Stimulated activated CD8-positive, alpha-beta memory T cell treated with anti-CD3 and anti-CD28 coated beads, Interleukin-2, amount 100 ng/mL, for 1 hour (primary cell): ENCODE data around the gene ZNF814.
"Not testable (repeated sequence)": the region's sequence is repeated elsewhere in the genome, so short reads cannot be mapped to it uniquely, and the experiment has no call there.

Experiments
- DNase-seq, 2 donors: peaks; one replicate each; pipeline ENCODE4 v3.0.0-alpha.2; 2020; ENCODE audit warnings: low read depth in 2 of 2

ZNF814 gene

DNA sequence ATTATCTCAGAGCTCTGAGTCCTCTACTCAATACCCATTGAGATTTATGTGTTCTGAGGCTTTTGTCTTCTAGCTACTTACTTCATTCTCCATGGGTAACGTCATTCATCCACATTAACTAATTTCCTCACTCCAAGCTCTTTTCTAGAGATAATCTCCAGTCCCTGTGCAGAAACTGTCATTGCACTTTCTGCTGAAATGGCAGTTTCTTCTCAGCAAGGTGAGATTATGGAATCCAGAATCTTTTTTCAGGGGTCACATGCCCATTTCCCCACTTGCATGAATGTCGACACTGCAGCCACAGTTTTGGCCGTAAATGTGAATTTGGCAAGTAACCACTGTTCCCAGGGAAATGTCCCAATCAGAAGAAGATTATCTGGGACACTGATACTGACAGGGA lies 26.5 kb downstream of the ZNF814 start:
- not testable (repeated sequence) for DNase-seq

DNA sequence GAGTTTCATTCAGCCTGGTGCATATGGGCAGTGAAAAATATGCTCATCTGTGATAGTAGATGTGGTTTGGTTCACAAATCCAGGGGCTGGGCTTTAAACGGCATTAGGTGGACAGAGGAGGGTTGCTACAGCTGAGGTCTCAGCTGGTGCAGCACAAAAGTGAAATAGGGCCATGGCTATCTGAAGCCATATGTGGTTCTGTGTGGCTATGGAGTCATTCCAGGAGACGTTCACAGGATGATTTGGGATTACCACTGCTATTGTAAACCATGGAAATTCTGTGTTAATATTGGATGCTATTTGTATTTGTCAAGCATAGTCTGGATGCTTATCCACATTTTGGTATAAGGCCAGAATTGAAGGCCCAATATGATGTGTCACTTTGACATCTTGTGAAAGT lies 34.7 kb downstream of the ZNF814 start:
- DNase-seq: not testable (repeated sequence)

DNA sequence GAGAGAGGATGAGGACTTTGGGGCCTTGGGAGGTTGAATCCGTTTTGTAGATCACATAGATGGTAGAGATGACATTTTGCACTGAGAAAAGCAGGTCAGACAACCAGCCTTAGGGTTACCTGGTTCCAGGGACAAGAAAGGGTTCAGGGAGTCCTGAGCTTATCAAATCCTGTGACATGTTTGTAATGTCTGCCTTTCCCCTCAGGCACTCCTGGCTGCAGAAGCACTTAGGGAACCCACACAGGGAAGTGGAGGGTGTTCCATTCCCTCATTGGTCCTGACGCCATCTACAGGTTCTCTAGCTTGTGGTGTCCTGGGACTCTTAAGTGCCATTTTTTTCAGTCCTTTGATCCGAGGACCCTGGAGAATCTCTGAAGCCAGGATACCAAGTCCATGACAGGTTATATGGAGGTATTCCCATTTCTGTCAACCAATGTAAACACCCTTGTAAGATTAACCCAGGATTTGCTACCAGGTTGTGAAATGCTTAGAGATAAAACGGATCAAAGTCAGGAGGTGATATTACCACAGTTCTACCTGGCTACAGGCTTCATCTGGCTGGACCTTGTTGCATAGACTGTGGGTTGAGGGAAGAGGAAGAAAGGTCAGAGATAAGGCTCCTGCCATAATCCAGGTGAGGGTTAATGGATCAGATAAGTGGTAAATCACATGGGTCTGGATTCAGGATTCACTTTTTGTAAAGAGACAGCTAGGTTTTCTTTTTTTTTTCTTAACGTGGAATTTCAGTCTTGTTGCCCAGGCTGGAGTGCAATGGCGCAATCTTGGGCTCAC lies 36.8 kb downstream of the ZNF814 start:
- DNase-seq: not testable (repeated sequence)

DNA sequence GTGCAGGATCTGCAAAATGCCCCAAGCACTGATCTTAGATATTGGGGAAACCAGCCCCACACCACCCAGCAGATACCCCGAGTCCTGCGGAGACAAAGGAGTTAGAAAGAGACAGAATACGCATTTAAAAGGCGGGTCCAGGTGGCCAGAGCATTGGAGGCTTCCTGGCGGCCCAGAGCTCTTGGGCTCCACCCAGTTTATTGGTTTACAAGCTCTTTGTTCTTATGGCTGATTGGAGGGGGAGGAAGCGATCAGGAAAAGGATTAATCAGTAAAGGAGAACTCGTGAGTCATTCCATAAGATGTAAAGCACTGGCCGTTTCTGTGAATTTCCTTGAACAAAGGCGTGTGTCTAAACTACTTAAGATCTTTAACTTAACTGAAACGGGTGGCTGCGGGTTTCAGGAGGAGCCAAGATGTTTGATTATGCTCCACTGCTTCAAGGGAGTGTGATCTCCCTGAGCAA lies 38.3 kb downstream of the ZNF814 start:
- no peak for DNase-seq

DNA sequence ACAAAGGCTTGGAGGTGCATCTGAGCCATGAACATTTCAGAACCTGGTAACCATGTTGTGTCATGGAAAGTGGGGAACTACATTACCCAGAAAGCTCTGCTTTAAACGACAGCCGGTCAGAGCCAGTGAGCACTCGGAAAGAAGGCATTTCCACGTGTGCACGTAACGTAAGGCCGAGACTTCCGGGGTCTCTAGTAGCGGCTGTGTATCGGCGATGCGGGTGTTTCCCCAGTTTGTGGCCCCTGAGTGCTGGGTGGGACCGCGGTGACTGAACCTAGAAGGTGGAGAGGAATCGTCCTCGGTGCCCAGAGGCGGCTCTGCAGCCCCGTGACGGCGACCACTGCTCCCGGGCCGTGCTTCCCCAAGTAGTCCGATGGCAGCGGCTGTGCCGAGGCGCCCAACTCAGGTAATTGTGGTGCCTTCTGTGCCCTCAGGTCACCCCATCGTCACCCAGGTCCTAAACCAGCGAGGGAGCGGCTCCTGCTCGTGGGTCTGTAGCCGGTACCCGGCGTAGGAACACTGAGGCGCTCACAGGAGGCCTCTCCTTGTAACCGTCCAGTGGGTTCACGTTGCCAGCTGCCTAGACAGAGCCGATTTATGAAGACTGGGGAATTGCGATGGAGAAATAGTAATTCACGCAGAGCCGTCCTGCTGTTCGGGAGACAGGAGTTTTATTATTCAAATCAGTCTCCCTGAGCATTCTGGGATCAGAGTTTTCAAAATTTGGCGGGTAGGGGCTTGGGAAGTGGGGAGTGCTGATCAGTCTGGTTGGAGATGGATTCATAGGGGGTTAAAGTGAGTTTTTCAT lies 39.0 kb downstream of the ZNF814 start, which contains the start of gene ZNF587:
Gene ZNF587 (plus strand): TSS at position 194 of the 808 bp plus-strand sequence. CDS start 180 bp downstream, at position 374.
- peak; percentile 59 to 66 for DNase-seq

DNA sequence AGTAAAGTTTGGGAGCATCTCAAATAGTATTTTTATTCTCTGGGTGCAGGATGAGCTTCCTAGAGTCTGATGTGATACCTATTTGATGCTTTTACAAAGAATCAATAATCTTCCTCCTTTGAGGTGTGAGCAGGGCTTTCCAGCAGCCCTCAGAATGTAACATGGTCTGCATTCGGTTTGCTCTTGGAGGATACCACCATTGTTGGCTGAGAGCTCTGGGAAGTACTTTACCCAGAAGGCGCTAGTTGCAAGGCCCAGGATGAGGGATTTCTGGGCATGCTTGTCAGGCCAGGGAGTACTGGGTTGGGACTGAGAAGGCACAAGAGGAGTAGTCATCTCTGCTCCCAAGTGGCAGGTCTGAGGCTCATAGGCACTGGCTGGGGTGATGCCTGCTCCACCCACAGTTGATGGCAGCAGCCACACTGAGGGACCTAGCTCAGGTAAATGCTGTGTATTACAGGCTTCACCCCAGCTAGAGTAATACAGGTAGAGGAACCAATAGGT lies 39.6 kb downstream of the ZNF814 start:
- DNase-seq: not testable (repeated sequence)

DNA sequence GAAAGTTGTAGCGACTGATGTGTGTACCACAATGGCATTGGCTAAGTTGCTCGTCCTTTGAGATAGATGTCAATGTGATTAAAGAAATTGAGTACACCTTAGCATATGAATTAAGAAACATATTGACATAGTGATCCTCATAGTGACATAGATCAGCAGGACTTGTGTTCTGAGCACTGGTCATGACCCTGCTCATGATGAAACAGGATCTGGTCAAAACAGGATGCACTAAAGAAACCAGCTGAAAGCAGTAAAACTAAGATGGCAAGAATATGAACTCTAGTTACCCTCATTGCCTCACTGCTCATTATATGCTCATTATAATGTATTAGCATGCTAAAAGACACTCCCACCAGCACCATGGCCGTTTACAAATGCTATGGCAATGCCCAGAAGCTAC lies 41.7 kb downstream of the ZNF814 start:
- not testable (repeated sequence) for DNase-seq

DNA sequence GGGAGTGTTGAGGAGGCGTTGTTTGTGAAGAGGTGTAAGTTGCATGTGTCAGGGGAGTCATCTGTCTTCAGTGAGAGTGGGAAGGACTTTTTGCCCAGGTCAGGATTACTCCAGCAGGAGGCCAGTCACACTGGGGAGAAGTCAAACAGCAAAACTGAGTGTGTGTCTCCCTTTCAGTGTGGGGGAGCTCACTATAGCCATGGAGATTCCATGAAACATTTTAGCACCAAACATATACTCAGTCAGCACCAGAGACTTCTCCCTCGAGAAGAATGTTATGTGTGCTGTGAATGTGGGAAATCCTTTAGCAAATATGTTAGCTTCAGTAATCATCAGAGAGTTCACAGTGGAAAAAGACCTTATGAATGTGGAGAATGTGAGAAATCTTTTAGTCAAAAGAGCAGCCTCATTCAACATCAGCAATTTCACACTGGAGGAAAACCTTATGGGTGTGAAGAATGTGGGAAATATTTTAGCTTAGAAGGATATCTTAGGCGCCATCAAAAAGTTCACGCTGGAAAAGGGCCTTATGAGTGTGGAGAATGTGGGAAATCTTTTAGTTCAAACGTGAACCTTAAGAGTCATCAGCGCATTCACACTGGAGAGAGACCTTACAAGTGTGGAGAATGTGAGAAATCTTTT lies 47.6 kb downstream of the ZNF814 start:
- DNase-seq: no peak

DNA sequence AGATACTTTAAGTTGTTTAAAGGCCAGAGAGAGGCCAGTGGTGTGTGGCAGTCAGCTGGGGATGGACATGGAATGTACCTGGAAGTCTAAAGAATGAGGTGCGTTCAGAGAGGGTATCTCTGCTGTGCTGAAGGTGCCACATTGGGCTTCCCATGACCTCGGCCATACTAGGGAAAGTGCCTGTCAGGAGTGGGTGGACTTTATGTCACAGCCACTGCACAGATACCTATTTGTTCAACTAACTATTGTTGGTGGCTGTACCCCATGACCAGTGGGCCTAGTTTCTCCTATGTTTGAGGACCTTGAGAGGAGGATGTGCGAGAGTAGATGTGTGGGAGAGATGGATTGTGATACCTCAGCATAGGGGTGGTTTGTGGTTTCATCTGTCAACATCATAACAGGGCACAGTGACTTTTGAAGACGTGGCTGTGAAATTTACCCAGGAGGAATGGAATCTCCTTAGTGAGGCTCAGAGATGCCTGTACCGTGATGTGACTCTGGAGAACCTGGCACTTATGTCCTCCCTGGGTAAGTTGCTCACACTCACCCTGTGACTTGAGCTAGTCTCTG lies 50.1 kb downstream of the ZNF814 start:
- DNase-seq: not testable (repeated sequence)

DNA sequence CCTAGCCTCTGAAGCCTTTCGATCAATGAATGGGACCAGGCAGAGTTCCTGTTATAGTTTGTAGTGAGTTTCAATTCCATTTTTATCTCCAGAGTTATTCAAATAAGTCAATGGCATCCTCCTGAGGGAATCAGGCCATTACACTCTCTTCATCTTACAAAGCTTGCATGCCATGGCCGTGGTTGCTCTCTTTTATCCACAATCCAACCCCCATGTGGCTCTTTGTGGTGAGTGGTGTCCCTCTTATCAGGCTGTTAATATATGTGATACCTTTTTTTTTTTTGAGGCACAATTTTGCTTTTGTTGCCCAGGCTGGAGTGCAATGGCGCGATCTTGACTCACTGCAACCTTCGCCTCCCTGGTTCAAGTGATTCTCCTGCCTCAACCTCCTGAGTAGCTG lies 51.8 kb downstream of the ZNF814 start:
- not testable (repeated sequence) for DNase-seq

DNA sequence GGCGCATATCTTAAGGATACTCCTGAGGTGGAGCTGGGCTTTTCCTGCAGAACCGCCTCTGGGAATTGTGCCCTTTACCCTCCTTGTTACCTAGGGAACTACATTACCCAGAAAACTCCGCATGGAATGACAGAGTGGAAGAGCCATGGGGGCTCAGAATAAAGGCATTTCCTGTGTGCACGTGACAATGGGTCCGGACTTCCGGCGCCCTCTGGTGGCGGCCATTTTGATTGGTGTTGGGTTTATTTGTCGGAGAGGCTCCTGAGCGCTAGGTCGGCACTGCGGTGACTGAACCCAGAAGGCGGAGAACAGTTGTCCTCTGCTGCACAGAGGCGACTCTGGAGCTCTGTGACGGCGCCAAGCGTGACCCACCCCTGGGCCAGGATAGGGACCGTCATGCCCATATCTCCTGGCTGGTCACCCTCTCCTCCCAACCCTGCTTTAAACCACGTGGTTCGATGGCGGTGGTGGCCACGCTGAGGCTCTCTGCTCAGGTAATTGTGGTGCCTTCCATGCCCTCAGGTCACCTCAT lies 58.7 kb downstream of the ZNF814 start, which contains the start of gene ZNF587B:
Gene ZNF587B (plus strand): TSS at position 229 of the 532 bp plus-strand sequence. CDS start 230 bp downstream, at position 459.
- no peak for DNase-seq

DNA sequence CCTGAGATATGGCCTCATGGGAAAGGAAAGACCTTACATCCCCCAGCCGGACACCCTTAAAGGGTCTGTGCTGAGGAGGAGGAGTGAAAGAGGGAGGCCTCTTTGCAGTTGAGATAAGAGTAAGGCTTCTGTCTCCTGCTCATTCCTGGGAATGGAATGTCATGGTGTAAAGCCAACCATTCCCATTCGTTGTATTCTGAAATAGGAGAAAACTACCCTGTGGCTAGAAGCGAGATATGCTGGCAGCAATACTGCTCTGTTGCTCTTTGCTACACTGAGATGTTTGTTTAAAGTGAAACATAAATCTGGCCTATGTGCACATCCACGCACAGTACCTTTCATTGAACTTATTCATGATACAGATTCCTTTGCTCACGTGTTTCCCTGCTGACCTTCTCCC lies 59.5 kb downstream of the ZNF814 start:
- DNase-seq: no peak

DNA sequence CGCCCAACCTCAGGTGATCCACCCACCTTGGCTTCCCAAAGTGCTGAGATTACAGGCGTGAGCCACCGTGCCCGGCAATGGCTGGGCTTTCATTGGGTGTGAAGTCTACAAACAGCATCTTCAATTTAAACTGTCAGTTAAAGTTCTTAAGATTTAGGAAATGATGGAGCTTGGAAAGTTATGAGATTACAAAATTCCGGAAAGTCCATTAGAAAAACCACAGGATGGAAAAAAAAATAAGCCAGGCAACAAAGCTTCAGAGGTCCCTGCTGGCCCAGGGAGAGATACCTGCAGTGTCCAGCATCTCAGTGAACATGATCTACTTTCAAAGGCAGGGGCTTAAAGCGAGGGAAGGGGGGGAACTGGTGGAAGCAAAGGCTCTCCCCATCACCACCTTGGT lies 63.3 kb downstream of the ZNF814 start:
- DNase-seq: no peak

DNA sequence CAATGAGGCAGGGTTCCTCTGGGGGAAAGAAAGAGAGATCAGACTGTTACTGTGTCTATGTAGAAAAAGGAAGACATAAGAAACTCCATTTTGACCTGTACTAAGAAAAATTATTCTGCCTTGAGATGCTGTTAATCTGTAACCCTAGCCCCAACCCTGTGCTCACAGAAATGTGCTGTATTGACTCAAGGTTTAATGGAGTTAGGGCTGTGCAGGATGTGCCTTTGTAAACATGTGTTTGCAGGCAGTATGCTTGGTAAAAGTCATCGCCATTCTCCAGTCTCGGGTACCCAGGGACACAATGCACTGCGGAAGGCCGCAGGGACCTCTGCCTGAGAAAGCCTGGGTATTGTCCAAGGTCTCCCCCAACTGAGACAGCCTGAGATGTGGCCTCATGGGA lies 65.2 kb downstream of the ZNF814 start:
- not testable (repeated sequence) for DNase-seq

DNA sequence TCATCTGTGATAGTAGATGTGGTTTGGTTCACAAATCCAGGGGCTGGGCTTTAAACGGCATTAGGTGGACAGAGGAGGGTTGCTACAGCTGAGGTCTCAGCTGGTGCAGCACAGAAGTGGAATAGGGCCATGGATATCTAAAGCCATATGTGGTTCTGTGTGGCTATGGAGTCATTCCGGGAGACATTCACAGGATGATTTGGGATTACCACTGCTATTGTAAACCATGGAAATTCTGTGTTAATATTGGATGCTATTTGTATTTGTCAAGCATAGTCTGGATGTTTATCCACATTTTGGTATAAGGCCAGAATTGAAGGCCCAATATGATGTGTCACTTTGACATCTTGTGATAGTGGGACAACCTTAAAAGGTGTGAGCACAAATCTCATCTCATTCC lies 65.7 kb downstream of the ZNF814 start:
- not testable (repeated sequence) for DNase-seq

DNA sequence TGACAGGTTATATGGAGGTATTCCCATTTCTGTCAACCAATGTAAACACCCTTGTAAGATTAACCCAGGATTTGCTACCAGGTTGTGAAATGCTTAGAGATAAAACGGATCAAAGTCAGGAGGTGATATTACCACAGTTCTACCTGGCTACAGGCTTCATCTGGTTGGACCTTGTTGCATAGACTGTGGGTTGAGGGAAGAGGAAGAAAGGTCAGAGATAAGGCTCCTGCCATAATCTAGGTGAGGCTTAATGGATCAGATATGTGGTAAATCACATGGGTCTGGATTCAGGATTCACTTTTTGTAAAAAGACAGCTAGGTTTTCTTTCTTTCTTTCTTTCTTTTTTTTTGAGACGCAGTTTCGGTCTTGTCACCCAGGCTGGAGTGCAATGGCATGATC lies 67.3 kb downstream of the ZNF814 start:
- DNase-seq: not testable (repeated sequence)

DNA sequence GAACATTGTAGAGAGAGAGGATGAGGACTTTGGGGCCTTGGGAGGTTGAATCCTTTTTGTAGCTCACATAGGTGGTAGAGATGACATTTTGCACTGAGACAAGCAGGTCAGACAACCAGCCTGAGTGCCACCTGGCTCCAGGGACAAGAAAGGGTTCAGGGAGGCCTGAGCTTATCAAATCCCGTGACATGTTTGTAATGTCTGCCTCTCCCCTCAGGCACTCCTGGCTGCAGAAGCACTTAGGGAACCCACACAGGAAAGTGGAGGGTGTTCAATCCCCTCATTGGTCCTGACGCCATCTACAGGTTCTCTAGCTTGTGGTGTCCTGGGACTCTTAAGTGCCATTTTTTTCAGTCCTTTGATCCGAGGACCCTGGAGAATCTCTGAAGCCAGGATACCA lies 67.7 kb downstream of the ZNF814 start:
- not testable (repeated sequence) for DNase-seq

DNA sequence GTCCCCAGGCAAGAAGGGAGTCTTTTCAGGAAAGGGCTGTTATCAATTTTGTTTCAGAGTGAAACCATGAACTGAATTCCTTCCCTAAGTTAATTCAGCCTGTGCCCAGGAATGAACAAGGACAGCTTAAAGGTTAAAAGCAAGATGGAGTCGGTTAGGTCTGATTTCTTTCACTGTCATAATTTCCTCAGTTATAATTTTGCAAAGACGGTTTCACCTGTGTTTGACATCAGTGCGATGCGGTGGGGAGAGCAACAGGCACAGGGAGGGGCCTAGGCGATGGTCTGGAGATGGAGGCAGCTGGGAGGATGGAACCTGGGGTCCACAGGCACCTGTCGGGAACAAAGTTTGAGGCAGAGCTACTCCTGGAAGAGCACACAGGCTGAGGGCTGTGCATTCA lies 68.2 kb downstream of the ZNF814 start:
- no peak for DNase-seq

DNA sequence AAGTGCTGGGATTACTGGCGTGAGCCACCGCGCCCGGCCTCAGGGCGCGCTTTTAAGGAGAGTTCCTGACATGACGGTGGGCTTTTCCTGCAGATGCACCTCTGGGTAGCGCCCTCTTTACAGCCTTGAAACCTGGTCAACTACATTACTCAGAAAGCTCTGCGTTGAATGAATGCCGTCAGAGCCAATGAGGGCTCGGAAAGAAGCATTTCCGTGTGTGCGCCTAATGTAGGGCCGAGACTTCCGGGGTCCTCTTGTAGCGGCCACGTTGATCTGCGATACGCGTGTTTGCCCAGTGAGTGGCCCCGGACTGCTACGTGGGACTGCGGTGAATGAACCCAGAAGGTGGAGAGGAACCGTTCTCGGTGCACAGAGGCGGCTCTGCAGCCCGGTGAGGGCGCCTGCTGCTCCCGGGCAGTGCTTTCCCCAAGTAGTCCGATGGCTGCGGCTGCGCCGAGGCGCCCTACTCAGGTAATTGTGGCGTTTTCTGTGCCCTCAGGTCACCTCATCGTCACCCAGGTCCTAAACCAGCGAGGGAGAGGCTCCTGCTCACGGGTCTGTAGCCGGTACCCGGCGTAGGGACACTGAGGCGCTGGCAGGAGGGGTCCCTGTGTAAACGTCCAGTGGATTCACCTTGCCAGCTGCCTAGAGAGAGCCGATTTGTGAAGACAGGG lies 69.2 kb downstream of the ZNF814 start:
- peak; percentile 59 to 62 for DNase-seq

DNA sequence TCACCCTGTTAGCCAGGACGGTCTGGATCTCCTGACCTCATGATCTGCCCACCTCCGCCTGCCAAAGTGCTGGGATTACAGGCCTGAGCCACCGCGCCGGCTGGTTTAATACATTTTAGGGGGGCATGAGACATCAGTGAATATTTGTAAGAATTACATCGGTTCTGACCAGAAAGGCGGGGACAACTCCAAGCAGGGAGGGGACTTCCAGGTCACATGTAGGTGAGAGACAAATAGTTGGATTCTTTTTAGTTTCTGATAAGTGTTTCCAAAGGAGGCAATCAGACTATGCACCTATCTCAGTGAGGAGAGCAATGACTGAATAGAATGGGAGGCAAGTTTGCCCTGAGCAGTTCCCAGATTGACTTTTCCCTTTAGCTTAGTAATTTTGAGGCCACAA lies 70.5 kb downstream of the ZNF814 start:
- DNase-seq: no peak

DNA sequence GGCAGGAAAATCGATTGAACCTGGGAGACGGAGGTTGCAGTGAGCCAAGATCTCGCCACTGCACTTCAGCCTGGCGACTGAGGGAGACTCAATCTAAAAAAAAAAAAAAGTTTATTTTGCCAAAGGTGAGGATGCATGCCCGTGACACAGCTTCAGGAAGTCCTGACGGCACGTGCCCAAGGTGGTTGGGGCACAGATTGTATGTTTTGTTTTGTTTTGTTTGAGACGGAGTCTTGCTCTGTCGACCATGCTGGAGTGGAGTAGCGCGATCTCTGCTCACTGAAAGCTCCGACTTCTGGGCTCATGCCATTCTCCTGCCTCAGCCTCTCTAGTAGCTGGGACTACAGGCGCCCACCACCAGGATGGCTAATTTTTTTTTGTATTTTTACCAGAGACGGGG lies 70.9 kb downstream of the ZNF814 start:
- no peak for DNase-seq
